ENCODE results near the gene ANKRD12.

The ANKRD12 gene

DNA sequence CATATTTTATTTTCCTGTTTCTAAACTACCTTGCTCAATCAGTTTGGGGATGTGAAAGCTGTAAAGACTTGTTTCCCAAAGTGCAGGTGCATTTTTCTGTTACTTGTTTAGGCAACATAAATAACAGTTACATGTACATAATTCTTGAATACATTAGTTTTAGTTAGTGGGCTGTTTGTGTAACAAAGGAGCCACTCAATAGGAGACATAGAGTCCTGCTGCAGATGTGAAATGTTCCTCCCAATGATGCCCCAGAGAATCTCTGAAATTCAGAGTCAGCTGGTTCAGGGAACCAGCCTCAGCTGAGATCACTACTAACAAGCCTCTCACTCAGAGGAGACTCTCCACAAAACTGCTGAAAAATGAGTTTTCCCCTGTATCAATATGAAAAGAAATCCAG lies 106.4 kb downstream of the ANKRD12 start:
- Histone ChIP-seq H3K79me2 (ENCODE audit: insufficient read depth, low read length) (no peaks in the 10 kb centered on the region), H3F3A (ENCODE audit: low read depth) (no peaks in the 10 kb centered on the region), H3K4me1 (ENCODE audit: insufficient read depth, low read length, poor library complexity, severe bottlenecking) (no peaks in the 10 kb centered on the region), H2AFZ (ENCODE audit: low read length) (no peak overlapping the region), H3K9me2 (replicated peaks; ENCODE audit: low read depth, low read length) (no peaks in the 10 kb centered on the region), H3K9ac (ENCODE audit: low read depth, low read length, poor library complexity, severe bottlenecking) (no peak overlapping the region), H3K4me2 (ENCODE audit: low read depth, low read length, poor library complexity, severe bottlenecking) (no peak overlapping the region), H3K4me3 (ENCODE audit: low read length, poor library complexity, severe bottlenecking) (no peak overlapping the region), H4K20me1 (ENCODE audit: insufficient read depth, low read length, poor library complexity, severe bottlenecking) (no peaks in the 10 kb centered on the region), H3K9me3 (ENCODE audit: insufficient read depth, low read depth, low read length) (no peaks in the 10 kb centered on the region), H3K36me3 (ENCODE audit: insufficient read depth, low read length) (peaks cover 17% of the 10 kb centered on the region; the same call in 1 of the 2 replicates), H3K27me3 (ENCODE audit: insufficient read depth, low read length, poor library complexity, severe bottlenecking) (no peaks in the 10 kb centered on the region)
- TF ChIP-seq, protein P1, sequence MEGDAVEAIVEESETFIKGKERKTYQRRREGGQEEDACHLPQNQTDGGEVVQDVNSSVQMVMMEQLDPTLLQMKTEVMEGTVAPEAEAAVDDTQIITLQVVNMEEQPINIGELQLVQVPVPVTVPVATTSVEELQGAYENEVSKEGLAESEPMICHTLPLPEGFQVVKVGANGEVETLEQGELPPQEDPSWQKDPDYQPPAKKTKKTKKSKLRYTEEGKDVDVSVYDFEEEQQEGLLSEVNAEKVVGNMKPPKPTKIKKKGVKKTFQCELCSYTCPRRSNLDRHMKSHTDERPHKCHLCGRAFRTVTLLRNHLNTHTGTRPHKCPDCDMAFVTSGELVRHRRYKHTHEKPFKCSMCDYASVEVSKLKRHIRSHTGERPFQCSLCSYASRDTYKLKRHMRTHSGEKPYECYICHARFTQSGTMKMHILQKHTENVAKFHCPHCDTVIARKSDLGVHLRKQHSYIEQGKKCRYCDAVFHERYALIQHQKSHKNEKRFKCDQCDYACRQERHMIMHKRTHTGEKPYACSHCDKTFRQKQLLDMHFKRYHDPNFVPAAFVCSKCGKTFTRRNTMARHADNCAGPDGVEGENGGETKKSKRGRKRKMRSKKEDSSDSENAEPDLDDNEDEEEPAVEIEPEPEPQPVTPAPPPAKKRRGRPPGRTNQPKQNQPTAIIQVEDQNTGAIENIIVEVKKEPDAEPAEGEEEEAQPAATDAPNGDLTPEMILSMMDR (conservative IDR thresholded peaks at IDR 0.05; ENCODE audit: low read length): no peak
- TF ChIP-seq EZH2phosphoT487 (IDR thresholded peaks at IDR 0.05; ENCODE audit: borderline replicate concordance): no peak

DNA sequence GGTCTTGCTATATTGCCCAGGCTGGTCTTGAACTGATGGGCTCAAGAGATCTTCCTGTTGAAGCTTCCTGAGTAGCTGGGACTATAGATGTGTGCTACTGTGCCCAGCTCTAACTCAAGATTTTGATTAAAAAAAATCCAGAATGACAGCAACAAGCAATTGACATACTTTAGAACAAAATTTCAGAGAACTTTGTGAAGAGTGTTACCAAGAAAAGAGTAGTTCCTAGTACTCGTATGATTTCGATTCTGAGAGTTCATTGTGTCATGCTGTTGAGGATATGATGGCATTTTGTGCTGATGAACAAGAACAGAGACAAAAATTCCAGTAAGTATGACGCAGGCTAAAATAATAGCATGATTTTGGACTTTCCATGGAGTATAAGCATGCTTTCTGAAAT lies 107.8 kb downstream of the ANKRD12 start:
- TF ChIP-seq EZH2phosphoT487 (IDR thresholded peaks at IDR 0.05; ENCODE audit: borderline replicate concordance): no peak
- TF ChIP-seq, protein P1 (conservative IDR thresholded peaks at IDR 0.05; ENCODE audit: low read length): no peak
- Histone ChIP-seq H3K36me3 (ENCODE audit: insufficient read depth, low read length) (peaks cover 10% of the 10 kb centered on the region; the same call in 1 of the 2 replicates), H3K4me2 (ENCODE audit: low read depth, low read length, poor library complexity, severe bottlenecking) (no peak overlapping the region), H3K79me2 (ENCODE audit: insufficient read depth, low read length) (no peaks in the 10 kb centered on the region), H3K4me3 (ENCODE audit: low read length, poor library complexity, severe bottlenecking) (no peak overlapping the region), H3K9me3 (ENCODE audit: insufficient read depth, low read depth, low read length) (no peaks in the 10 kb centered on the region), H3K9ac (ENCODE audit: low read depth, low read length, poor library complexity, severe bottlenecking) (no peak overlapping the region), H3K4me1 (ENCODE audit: insufficient read depth, low read length, poor library complexity, severe bottlenecking) (no peaks in the 10 kb centered on the region), H4K20me1 (ENCODE audit: insufficient read depth, low read length, poor library complexity, severe bottlenecking) (no peaks in the 10 kb centered on the region), H3K9me2 (replicated peaks; ENCODE audit: low read depth, low read length) (no peaks in the 10 kb centered on the region), H3F3A (ENCODE audit: low read depth) (no peaks in the 10 kb centered on the region), H2AFZ (ENCODE audit: low read length) (no peak overlapping the region), H3K27me3 (ENCODE audit: insufficient read depth, low read length, poor library complexity, severe bottlenecking) (no peaks in the 10 kb centered on the region)

GRCh38 chr18:9248661-9249060 lies 112.1 kb downstream of the ANKRD12 start:
- Histone ChIP-seq H2AFZ (ENCODE audit: low read length) (no peak overlapping the region), H3K4me2 (ENCODE audit: low read depth, low read length, poor library complexity, severe bottlenecking) (no peak overlapping the region), H3K9ac (ENCODE audit: low read depth, low read length, poor library complexity, severe bottlenecking) (no peak overlapping the region), H3K4me3 (ENCODE audit: low read length, poor library complexity, severe bottlenecking) (no peak overlapping the region), H3K27me3 (ENCODE audit: insufficient read depth, low read length, poor library complexity, severe bottlenecking) (no peaks in the 10 kb centered on the region), H3K36me3 (ENCODE audit: insufficient read depth, low read length) (no peaks in the 10 kb centered on the region), H3K79me2 (ENCODE audit: insufficient read depth, low read length) (no peaks in the 10 kb centered on the region), H4K20me1 (ENCODE audit: insufficient read depth, low read length, poor library complexity, severe bottlenecking) (no peaks in the 10 kb centered on the region), H3F3A (ENCODE audit: low read depth) (no peaks in the 10 kb centered on the region), H3K9me3 (ENCODE audit: insufficient read depth, low read depth, low read length) (no peaks in the 10 kb centered on the region), H3K4me1 (ENCODE audit: insufficient read depth, low read length, poor library complexity, severe bottlenecking) (no peaks in the 10 kb centered on the region), H3K9me2 (replicated peaks; ENCODE audit: low read depth, low read length) (no peaks in the 10 kb centered on the region)
- TF ChIP-seq EZH2phosphoT487 (IDR thresholded peaks at IDR 0.05; ENCODE audit: borderline replicate concordance): no peak
- TF ChIP-seq, protein P1 (conservative IDR thresholded peaks at IDR 0.05; ENCODE audit: low read length): no peak

Measured in Loucy (cell line).